Stimulated activated CD8-positive, alpha-beta memory T cell treated with anti-CD3 and anti-CD28 coated beads, Interleukin-7, amount 100 ng/mL, for 1 hour (primary cell): ENCODE results near the gene HEMK1.

Source experiments
- DNase-seq, 2 donors: peaks; one replicate each; pipeline ENCODE4 v3.0.0-alpha.2; 2020; ENCODE audit warnings: low read depth in 2 of 2

The HEMK1 gene

DNA sequence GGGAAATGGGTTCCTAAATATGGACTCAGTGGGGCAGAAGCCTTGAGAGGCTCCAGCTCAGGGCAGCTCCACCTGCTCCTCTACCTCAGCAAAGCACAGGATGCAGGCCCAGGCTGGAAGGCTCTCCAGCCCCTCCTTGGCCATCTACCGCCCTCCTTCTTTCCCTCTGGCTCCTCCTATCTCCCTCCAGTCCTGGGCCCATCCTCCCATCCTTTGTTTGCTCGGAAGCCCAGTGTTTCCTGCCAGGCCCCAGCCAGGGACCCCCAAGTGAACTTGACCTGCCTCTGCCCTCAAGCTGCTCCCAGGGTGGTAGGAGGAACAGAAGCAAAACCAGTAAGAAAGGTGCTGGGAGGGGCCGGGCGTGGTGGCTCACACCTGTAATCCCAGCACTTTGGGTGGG is 67.7 kb downstream of the HEMK1 start:
- DNase-seq: no peak

DNA sequence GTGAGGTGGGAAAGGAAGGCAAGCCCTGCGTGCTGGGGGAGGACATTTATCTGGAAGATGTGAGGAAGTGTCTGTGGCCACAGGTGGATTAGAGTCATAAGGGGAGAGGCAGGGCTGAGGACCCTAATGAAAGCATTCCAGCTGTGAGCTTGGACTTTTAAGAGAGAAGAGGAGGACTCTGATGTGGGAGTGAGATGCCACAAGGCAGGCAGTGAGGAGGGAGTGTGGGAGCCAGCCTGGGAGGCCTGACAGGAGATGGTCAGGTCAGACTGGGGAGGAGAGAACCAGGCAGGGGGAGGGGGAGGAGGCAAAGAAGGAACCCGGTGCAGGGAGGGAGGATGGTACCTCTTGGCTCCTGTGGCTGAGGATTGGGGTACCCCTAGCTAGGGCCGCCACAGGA is 68.6 kb downstream of the HEMK1 start:
- DNase-seq: no peak

DNA sequence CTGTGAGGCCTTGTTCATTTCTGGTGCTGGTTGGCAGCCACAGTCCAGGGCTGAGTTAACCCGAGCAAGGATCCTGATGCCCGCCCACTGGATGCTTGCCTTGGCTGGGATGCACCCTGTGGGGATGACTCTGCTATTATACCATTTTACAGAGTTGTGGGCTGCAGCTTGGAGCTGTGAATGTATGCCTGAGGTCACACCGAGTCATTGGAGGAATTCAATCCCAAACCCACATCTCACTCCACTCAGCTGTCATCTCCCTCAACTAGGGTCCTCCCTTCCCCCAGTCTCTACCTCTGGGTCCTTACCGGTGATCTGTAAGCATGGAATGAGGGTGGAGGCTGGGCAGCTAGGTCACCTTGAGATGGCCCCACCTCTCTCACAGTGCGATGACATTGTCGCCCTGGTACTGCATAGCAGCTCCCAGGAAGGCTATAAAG is 69.8 kb downstream of the HEMK1 start:
- no peak for DNase-seq

DNA sequence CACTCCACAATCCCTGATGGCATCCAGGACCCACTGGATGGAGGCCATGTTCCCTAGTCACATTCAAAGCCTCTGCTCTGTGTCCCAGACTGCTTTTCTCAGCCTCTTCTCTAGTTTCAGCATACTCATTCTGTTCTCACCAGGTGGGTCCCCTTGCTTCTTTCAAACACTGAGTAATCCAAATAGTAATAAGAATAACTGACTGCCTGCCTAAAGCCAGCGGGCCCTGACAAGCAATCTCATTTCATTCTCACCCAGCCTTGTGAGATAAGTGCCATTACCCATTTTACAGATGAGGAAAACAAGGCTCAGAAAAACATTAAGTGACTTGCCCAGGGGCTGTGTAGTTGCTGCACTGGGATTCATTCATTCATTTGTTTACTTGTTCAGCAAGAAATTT is 73.1 kb downstream of the HEMK1 start:
- DNase-seq: no peak

DNA sequence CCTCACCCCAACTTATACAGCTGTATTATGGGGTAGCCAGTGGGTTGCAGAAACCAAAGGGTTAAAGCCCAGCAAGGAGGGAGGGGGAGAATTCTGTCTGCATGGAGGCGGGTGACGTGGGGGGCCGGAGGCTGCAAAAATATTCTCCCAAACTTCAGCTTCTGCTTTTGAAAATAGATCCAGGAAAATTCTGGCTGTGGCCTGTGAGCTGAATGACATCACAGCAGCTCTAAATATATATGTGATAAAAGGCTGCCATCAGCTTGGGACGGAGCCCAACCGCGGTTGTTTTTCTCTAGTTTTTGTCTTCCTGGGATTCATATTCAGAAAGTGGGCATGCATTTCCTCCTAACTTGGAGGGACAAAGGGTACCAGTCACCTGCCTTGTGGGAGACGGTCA is 75.2 kb downstream of the HEMK1 start:
- no peak for DNase-seq

DNA sequence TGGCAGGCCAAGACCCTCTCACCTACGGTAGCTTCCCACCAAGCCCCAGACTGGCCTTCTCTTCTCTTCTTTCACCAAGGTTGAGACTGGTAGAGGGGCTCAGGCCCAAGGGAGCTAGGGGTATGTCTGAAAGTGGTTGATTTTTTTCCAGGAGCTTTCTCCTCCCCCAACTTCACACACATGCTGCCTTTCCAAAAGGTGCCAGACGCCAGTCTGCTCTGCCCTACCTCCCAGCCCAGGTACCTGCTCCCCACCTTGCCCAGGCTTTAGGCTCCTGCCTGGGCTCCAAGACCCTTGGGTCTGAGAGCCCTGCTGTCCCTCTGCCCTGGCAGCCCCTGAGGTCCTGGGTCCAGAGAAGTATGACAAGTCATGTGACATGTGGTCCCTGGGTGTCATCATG is 76.1 kb downstream of the HEMK1 start:
- no peak for DNase-seq
